NCI-H69 (cell line): ENCODE results near the gene MYBBP1A.
A peak's percentile ranks its signal among the peaks of the same experiment; 100 is the strongest.

Source experiments
- DNase-seq: peaks from one replicate; lab custom pipeline; 2025; lab: John Stamatoyannopoulos, UW

Gene MYBBP1A

GRCh38 chr17:4536742-4537411 is 18.3 kb downstream of the MYBBP1A start:
- no peak for DNase-seq

GRCh38 chr17:4536259-4536741 is 18.9 kb downstream of the MYBBP1A start:
- no peak for DNase-seq

DNA sequence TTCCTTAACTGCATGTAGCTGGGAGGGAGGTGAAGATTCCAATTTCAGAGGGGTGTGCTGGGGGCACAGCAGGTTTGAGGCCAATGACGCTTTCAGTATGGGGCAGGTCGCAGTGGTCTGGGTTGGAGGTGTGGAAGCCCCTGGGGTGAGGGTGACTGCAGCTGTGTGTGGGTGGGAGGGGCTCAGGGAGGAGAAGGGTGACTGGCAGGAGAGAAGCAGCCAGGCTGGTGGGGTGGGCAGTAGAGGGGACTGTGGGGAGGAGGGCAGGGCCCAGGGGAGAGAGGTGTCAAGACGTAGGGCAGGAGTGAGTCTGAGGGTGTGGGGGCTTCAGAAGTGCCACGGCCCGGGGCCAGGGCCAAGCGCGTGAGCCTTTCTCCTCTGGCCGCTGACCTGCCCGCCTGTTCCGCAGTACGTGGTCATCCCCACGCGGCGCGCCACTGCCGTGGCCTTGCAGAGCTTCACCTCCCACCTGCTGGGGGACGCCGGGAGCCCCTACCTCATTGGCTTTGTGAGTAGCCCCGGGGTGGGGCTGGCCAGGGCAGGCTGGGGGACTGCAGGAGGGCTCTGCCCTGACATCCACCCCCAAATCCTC is 19.4 kb downstream of the MYBBP1A start:
- DNase-seq: no peak

DNA sequence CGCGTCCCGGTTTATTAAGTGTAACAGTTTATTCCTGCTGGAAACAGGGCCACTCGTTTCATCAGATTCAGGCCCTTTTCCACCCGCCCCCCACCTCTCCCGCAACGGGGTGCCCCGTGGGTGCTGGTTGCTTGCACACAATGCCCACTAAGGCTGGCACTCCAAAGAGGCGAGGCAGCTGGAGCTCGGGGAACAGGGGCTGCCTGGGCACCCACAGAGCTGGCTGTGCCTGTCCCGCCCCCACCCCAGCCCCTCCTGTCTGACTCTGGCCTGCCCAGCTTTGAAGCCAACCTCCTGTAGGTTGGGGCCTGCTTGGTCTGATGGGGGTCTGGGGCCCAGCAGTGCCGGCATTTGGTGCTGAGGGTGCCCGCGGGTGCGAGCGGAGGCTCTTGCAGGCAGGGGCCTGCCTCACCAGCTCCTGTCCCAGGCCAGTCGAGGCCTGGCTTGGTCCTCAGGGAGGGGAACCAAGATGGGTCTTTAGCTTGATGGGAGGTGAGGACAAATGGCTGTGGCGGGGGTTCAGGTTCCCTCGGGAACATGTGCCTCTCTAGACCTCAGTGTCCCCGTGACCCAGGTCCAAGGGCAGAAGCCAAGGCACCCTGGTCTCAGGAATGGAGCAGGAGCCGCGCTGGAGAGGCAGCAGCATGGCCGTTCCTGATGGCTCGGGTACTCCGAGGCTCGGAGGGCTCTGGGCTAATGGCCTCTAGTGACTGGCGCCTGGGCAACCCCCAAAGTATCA is 20.1 kb downstream of the MYBBP1A start:
- no peak for DNase-seq

GRCh38 chr17:4534515-4534914 is 20.7 kb downstream of the MYBBP1A start:
- DNase-seq: no peak

GRCh38 chr17:4533523-4534504 is 21.4 kb downstream of the MYBBP1A start:
- DNase-seq: peak; percentile 30

- DNase-seq: no peak
Observed at GRCh38 chr17:4532860-4533522, 22.2 kb downstream of the MYBBP1A start.

GRCh38 chr17:4531988-4532736 is 23.0 kb downstream of the MYBBP1A start:
- DNase-seq: no peak

DNA sequence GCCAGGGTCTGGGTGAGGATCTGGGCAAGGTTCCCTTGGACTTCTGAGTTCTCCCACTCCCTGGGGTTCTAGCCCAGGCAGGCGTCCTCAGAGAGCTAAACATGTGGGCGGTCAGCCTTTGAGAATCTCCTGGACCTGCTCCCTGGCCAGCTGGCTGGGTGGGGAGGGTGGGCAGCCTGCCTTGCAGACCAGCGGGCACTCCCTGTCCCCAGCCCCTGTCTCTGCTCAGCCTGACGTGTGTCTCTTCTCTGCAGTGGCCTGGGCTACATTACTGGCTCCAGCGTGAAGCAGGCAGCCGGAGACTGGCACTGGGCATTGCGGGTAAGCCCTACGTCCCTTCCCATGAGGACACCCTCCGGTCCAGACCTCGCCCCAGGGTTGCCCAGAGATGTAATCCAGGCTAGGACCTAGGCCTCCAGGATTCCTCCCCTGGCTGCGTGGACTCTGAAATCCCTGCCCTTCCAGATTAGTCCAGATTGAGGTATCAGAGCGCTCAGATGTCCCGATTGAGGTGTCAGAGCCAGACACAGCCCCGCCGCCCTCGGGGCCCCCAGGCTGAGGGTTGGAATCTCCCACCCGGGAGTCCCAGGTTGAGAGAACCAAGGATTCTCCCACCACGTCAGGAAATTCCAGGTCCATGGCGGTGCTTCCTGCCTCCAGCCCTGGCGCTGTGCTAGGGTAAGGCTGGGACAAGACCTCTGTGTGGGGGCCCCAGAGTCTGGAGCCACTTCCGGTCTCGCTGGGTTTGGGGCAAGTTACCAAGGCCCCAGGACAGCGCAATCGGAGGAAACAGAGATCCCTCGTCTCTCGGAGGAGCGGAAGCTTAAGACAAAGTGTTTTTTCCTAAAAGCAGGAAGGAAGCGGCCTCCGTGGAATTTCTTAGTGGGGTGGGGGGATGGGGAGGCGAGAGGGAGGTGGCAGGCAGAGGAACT is 24.1 kb downstream of the MYBBP1A start:
- no peak for DNase-seq

DNA sequence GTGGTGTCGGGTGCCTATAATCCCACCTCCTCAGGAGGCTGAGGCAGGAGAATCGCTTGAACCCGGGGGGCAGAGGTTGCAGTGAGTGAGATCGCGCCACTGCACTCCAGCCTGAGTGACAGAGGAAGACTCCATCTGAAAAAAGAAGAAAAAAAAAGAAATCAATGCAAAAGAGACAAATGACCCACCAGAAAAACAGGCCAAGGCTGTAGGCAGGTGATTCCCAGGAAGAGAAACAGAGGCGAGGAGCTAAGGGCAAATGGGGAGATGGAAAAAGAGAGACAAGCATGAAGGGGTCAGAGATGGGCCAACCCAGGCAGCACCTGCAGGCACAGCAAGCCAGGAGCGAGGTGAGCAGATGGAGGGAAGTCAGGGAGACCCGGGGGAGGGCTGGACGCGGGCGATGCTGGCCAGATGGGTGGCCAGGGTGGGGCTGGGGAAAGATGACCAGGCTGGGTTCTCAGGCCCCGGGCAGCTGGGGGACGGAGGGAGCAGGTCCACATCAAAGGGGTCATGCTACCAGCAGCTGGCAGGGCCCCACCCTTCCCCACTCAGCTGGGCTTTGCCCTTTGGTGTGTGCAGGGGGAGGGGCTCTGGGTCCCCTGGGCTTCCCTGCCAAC is 25.5 kb downstream of the MYBBP1A start:
- DNase-seq: no peak

GRCh38 chr17:4527566-4528125 is 27.5 kb downstream of the MYBBP1A start:
- no peak for DNase-seq

- DNase-seq: no peak
Observed at GRCh38 chr17:4527134-4527533, 28.1 kb downstream of the MYBBP1A start.

- DNase-seq: no peak
Observed at GRCh38 chr17:4525691-4526397, 29.3 kb downstream of the MYBBP1A start.

DNA sequence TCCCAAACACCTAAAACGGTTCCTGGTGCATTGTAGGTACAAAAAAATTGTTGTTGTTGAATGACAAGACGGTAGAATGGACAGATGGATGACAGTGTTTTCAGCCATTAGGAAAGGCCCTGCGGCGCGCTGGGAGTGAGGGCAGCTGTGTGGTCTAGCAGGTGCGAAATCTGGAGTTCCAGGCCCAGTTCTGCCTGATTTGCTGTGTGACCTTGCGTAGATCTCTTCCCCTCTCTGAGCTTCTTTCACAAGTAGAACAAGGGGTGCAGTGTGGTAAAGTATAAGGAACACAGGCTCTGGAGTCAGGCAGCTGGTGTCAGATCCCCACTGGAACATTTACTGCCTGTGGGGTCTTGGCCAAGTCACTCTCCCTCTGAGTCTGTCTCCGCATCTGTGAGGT is 31.2 kb downstream of the MYBBP1A start:
- DNase-seq: no peak

DNA sequence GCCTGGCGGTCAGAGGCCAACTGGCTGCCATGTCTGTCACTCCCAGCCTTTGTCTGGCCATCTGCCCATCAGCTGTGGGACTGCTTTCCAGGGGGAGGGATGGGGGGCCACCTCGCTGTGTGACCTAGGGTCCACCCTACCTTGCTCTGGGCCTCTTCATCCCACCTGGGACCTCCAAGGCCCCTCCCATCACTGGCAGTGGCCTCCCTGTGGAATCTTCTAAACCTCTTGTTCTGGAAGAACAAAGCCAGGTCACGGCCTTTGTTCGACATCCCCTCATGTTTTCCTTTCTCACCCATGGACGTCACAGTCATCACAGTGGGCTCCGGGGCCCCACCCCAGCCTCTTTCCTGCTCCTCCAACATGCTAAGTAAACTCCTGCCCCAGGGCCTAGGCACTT is 32.5 kb downstream of the MYBBP1A start:
- no peak for DNase-seq

DNA sequence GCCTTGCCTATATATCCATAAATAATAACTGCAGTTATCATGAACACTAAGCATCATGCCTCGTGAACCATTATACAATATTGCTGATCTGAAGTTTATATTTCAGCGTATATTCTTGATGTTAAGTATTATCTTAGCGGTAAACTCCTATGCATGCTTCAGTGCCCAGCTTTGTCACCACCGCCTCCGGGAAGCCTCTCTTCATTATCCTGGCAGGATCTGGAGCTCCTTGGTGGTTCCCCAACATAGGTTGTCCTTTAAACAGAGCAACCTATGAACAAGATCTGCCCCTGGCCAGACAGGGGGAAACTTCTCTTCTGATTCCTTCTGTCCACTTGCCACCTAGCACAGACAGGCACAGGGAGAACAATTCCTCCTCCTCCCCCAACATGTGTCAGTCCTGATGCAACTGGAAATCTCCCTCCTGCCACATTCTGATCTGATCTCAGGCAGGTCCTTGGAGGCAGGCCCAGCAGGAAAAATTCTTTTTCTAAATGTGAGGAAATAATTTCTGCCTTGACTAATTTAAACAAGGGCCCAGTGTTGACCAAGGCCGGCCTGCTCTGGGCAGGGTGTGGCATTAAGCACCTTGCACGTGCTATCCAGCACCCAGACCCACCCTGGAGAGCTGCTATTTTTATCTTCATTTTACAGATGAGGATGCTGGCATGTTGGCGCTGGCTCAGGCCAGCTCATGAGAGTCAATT is 34.1 kb downstream of the MYBBP1A start:
- DNase-seq: no peak
